Measurements from ENCODE around the gene TCEA2. TPM values are rescaled to one million over a fixed set of nuclear protein-coding genes. Genes with fewer than 3 reads are reported as not detected.

The TCEA2 gene
- total RNA-seq, 2 donors from 2014 or later: 30.1 to 48.6 TPM

GRCh38 chr20:64056639-64056888 is 6.4 kb upstream of the TCEA2 start:
- no peak for TF ChIP-seq CTCF (IDR thresholded peaks at IDR 0.05)
- ATAC-seq (ENCODE audit: insufficient number of reproducible peaks, low FRiP score, low read depth): no peak
- H3K27me3 ChIP-seq (replicated peaks; ENCODE audit: insufficient read depth): no peaks in the 10 kb centered on the region
- no peaks in the 10 kb centered on the region for H3K4me1 ChIP-seq (ENCODE audit: control insufficient read depth in 1 of 2, low read depth in 2 of 2)
- H3K9me3 ChIP-seq: no peaks in the 10 kb centered on the region
- H3K27ac ChIP-seq: no peak overlapping the region
- no peak overlapping the region for H3K4me3 ChIP-seq
- DNase-seq (ENCODE audit: low spot score): no peak
- H3K36me3 ChIP-seq: no peaks in the 10 kb centered on the region

GRCh38 chr20:64056889-64057627 is 5.9 kb upstream of the TCEA2 start:
- Histone ChIP-seq H3K36me3 (no peaks in the 10 kb centered on the region), H3K4me3 (peak overlapping the region; percentile 21), H3K27me3 (replicated peaks; ENCODE audit: insufficient read depth) (no peaks in the 10 kb centered on the region), H3K4me1 (ENCODE audit: control insufficient read depth in 1 of 2, low read depth in 2 of 2) (peaks cover 0 to under 1% of the 10 kb centered on the region in 2 donors), H3K9me3 (no peaks in the 10 kb centered on the region), H3K27ac (no peak overlapping the region)
- ATAC-seq (ENCODE audit: insufficient number of reproducible peaks, low FRiP score, low read depth): no peak
- TF ChIP-seq CTCF (IDR thresholded peaks at IDR 0.05): no peak
- DNase-seq (ENCODE audit: low spot score): no peak

GRCh38 chr20:64057628-64058498 is 5.1 kb upstream of the TCEA2 start:
- DNase-seq (ENCODE audit: low spot score): no peak
- no peak for ATAC-seq (ENCODE audit: insufficient number of reproducible peaks, low FRiP score, low read depth)
- TF ChIP-seq CTCF (IDR thresholded peaks at IDR 0.05): peak; percentile 67
- Histone ChIP-seq H3K4me3 (peak overlapping the region; percentile 21), H3K27me3 (replicated peaks; ENCODE audit: insufficient read depth) (no peaks in the 10 kb centered on the region), H3K9me3 (no peaks in the 10 kb centered on the region), H3K36me3 (no peaks in the 10 kb centered on the region), H3K27ac (no peak overlapping the region), H3K4me1 (ENCODE audit: control insufficient read depth in 1 of 2, low read depth in 2 of 2) (peaks cover 4 to 7% of the 10 kb centered on the region in 2 donors)

- DNase-seq (ENCODE audit: low spot score) (no peak), ATAC-seq (ENCODE audit: insufficient number of reproducible peaks, low FRiP score, low read depth) (no peak)
- Histone ChIP-seq H3K36me3 (no peaks in the 10 kb centered on the region), H3K4me1 (ENCODE audit: control insufficient read depth in 1 of 2, low read depth in 2 of 2) (peaks cover 4 to 7% of the 10 kb centered on the region in 2 donors), H3K27me3 (replicated peaks; ENCODE audit: insufficient read depth) (no peaks in the 10 kb centered on the region), H3K9me3 (no peaks in the 10 kb centered on the region), H3K4me3 (no peak overlapping the region), H3K27ac (no peak overlapping the region)
- TF ChIP-seq CTCF (IDR thresholded peaks at IDR 0.05): no peak
Measured at GRCh38 chr20:64058536-64058935, 4.5 kb upstream of the TCEA2 start.

- ATAC-seq (ENCODE audit: insufficient number of reproducible peaks, low FRiP score, low read depth) (no peak), DNase-seq (ENCODE audit: low spot score) (no peak)
- peak overlapping the region in 1 of 2 donors; percentile 72 for H3K27ac ChIP-seq
- H3K4me1 ChIP-seq (ENCODE audit: control insufficient read depth in 1 of 2, low read depth in 2 of 2): peaks cover 18 to 24% of the 10 kb centered on the region in 2 donors
- no peak for TF ChIP-seq CTCF (IDR thresholded peaks at IDR 0.05)
- no peaks in the 10 kb centered on the region for H3K9me3 ChIP-seq
- peak overlapping the region; percentile 93 for H3K4me3 ChIP-seq
- no peaks in the 10 kb centered on the region for H3K36me3 ChIP-seq
- H3K27me3 ChIP-seq (replicated peaks; ENCODE audit: insufficient read depth): no peaks in the 10 kb centered on the region
Measured at GRCh38 chr20:64062276-64062595, 762 bp upstream of the TCEA2 start.

Data from thoracic aorta (tissue), 2 donors.